Measurements from ENCODE around the gene ZDHHC5. TPM values are rescaled to one million over a fixed set of nuclear protein-coding genes. Genes with fewer than 3 reads are reported as not detected.

Gene ZDHHC5
- total RNA-seq, 2 experiments from 2014 or later, result 46.2 to 60.0 TPM

DNA sequence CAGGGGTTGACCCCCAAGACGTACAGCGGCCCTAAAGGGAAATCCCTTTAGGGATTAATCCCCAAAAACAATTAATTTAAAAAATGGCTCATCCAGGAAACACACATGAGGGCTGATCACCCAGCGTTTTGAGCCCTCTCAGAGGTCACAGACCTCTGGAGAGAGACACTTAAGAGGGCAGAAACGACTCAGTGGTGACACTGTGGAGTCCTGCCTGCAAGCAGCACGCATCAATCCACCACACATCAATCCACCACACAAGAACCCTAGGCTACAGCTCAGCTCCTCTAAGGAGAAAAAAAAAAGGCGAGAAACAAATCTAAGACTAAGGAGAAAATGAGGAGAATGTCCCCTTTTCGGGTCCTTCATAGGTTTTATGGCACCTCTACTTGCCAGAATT is 60.9 kb downstream of the ZDHHC5 start:
- CTCF ChIA-PET, result interaction anchor here (0.6 to 1.8 kb wide), 3 partner anchors 14 to 1809 kb away, joined by 3 to 6 read pairs (median 3); partner anchors contain the start of genes MED19 and TMX2
- intact Hi-C loops (cut with DNase I, micrococcal nuclease), result no loop called here
- Mint-ChIP-seq H3K27ac (no peak overlapping the region), H3K4me1 (peaks cover 6% of the 10 kb centered on the region), H3K36me3 (ENCODE audit: low read depth) (peaks cover 5% of the 10 kb centered on the region), H3K4me3 (no peak overlapping the region), H3K9me3 (ENCODE audit: low read depth) (no peaks in the 10 kb centered on the region), H3K27me3 (no peaks in the 10 kb centered on the region)
- ATAC-seq (peak; percentile 47), DNase-seq (no peak)
- POLR2A ChIA-PET, result interaction anchor here (0.6 to 0.8 kb wide), 2 partner anchors 80 to 93 kb away, joined by 3 read pairs; no protein-coding TSS in a partner anchor

GRCh38 chr11:57729479-57729878 is 61.6 kb downstream of the ZDHHC5 start:
- ATAC-seq (no peak), DNase-seq (no peak)
- H3K27ac Mint-ChIP-seq, result no peak overlapping the region
- no peaks in the 10 kb centered on the region for H3K9me3 Mint-ChIP-seq (ENCODE audit: low read depth)
- POLR2A ChIA-PET, result interaction anchor here (0.6 kb wide), 1 partner anchor 81 kb away, joined by 3 read pairs; no protein-coding TSS in a partner anchor
- CTCF ChIA-PET, result interaction anchor here (0.8 kb wide), 1 partner anchor 72 kb away, joined by 4 read pairs; no protein-coding TSS in a partner anchor
- H3K4me1 Mint-ChIP-seq, result peaks cover 6% of the 10 kb centered on the region
- no peak overlapping the region for H3K4me3 Mint-ChIP-seq
- intact Hi-C loops (cut with DNase I, micrococcal nuclease), result no loop called here
- peaks cover 9% of the 10 kb centered on the region for H3K36me3 Mint-ChIP-seq (ENCODE audit: low read depth)
- no peaks in the 10 kb centered on the region for H3K27me3 Mint-ChIP-seq

- peaks cover 13% of the 10 kb centered on the region for H3K36me3 Mint-ChIP-seq (ENCODE audit: low read depth)
- ATAC-seq, result no peak
- POLR2A ChIA-PET, result interaction anchor here (0.6 kb wide), 1 partner anchor 28 kb away, joined by 3 read pairs; no protein-coding TSS in a partner anchor
- H3K27ac Mint-ChIP-seq, result no peak overlapping the region
- H3K27me3 Mint-ChIP-seq, result no peaks in the 10 kb centered on the region
- DNase-seq, result no peak
- H3K9me3 Mint-ChIP-seq (ENCODE audit: low read depth), result no peaks in the 10 kb centered on the region
- CTCF ChIA-PET, result interaction anchor here (0.6 to 2.0 kb wide), 3 partner anchors 17 to 69 kb away, joined by 3 to 6 read pairs (median 4); no protein-coding TSS in a partner anchor
- H3K4me1 Mint-ChIP-seq, result peaks cover 6% of the 10 kb centered on the region
- H3K4me3 Mint-ChIP-seq, result no peak overlapping the region
- intact Hi-C loops (cut with DNase I, micrococcal nuclease), result no loop called here
Observed at GRCh38 chr11:57732661-57733060, 64.7 kb downstream of the ZDHHC5 start.

DNA sequence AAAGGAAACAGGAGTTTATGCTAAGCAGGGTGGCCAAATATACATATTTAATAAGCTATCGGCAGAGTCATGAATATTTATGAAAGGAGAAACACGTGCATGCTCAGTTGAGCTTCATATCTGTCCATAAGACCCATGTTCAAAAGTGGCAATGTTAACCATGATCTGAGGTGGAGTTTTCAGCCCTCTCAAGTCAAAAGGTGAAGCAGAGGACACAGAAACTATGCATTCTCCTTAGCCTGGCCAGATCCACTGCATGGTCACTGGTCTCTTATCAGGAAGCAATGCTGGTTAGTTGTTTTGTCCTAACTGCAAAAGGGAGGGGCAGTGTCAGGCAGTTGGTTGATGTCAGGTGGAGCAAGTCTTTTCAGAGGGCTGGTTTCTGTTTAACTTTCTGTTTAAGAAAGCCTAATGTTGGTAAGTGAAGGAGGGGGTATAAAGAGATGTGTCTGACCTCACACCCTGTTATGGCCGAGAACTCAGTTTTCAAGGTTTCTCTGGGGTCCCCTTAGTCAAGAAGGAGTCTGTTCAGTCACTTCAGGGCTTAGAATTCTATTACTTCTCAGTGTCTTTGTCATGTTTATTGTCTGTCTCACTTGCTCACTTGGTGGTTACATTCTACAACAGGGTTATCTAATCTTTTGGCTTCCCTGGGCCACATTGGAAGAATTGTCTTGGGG is 67.8 kb downstream of the ZDHHC5 start:
- intact Hi-C loops (cut with DNase I, micrococcal nuclease), result no loop called here
- Mint-ChIP-seq H3K4me3 (no peak overlapping the region), H3K4me1 (peaks cover 3% of the 10 kb centered on the region), H3K27ac (peak overlapping the region; percentile 66), H3K9me3 (ENCODE audit: low read depth) (no peaks in the 10 kb centered on the region), H3K27me3 (no peaks in the 10 kb centered on the region), H3K36me3 (ENCODE audit: low read depth) (peaks cover 25% of the 10 kb centered on the region)
- ChIA-PET POLR2A (no interaction called here), CTCF (interaction anchor here (0.6 to 1.0 kb wide), 3 partner anchors 65 to 787 kb away, joined by 3 read pairs; no protein-coding TSS in a partner anchor)
- DNase-seq, result no peak
- ATAC-seq, result no peak

DNA sequence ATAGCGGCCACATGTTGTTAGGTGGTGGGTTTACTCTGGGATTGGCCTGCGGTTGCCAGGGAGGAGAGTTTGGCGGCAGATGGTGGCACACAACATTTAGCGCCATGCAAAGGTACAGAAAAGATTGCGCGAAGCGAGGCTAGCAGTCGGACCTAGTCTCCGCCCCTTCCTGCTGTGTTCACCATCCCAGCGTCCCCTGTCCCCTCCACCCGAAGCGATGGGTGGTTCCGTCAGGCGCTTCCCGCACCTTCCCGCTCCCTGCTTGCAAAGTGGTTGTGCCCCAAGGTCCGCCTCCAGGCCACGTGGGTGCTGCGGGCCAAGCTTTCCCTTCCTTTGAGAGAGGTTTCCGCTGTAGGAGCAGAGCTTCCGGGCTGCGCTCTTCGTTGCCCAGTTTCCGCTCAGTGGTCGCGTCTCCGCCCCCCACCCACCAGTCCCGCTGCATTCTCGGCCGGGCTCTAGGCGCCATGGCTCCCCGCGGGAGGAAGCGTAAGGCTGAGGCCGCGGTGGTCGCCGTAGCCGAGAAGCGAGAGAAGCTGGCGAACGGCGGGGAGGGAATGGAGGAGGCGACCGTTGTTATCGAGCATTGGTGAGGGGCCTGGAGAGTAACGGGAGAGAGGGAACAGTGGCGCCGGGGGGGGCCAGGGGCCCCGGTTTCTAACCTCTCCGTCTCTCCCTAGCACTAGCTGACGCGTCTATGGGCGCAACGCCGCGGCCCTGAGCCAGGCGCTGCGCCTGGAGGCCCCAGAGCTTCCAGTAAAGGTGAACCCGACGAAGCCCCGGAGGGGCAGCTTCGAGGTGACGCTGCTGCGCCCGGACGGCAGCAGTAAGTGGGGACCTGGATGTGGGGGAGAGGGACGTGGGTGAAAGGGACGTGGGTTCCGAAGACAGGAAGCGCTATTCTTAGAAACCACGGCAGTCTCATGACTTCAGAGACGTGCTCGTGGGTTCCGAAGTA is 73.5 kb downstream of the ZDHHC5 start, which contains the start of gene SELENOH:
TSS of gene SELENOH (plus strand) at position 360 of the 955 bp plus-strand sequence. CDS start at position 465, 105 bp downstream.
- peak within 1 kb of the TSS; percentile 100 for H3K27ac Mint-ChIP-seq
- DNase-seq, result peak; percentile 98
- peak within 1 kb of the TSS; percentile 98 for H3K4me3 Mint-ChIP-seq
- ChIA-PET POLR2A (interaction anchor here (1.0 to 2.5 kb wide), 8 partner anchors 13 to 836 kb away, joined by 3 to 16 read pairs (median 4); partner anchors contain the start of genes MED19, TMX2 and UBE2L6), CTCF (interaction anchor here (0.6 to 6.4 kb wide), 16 partner anchors 11 to 837 kb away, joined by 3 to 45 read pairs (median 4); partner anchors contain the start of genes CLP1 and UBE2L6)
- H3K27me3 Mint-ChIP-seq, result no peaks in the 10 kb centered on the region
- H3K9me3 Mint-ChIP-seq (ENCODE audit: low read depth), result no peaks in the 10 kb centered on the region
- H3K36me3 Mint-ChIP-seq (ENCODE audit: low read depth), result peaks cover 50% of the 10 kb centered on the region
- peaks cover 28% of the 10 kb centered on the region for H3K4me1 Mint-ChIP-seq
- intact Hi-C loops (cut with DNase I, micrococcal nuclease), result loop anchor here (1.0 to 10.0 kb wide), 18 partner anchors 19 to 1403 kb away; partner anchors contain the start of genes CLP1 (in 2 of the 2), MED19 (in 2 of the 2), SSRP1 (in 2 of the 2) and TMX2 (in 2 of the 2)
- ATAC-seq, result peak; percentile 94

GRCh38 chr11:57742087-57742452 is 74.2 kb downstream of the ZDHHC5 start:
- peaks cover 34% of the 10 kb centered on the region for H3K4me1 Mint-ChIP-seq
- intact Hi-C loops (cut with DNase I, micrococcal nuclease), result loop anchor here in 1 of 2 experiments (5.0 to 10.0 kb wide), 2 partner anchors 405 to 783 kb away; partner anchors contain the start of genes P2RX3 and SSRP1

GRCh38 chr11:57744357-57744756 is 76.4 kb downstream of the ZDHHC5 start:
- H3K9me3 Mint-ChIP-seq (ENCODE audit: low read depth), result no peaks in the 10 kb centered on the region
- intact Hi-C loops (cut with DNase I, micrococcal nuclease), result loop anchor here in 1 of 2 experiments (5.0 to 10.0 kb wide), 2 partner anchors 407 to 780 kb away; partner anchors contain the start of genes P2RX3 and SSRP1
- no peaks in the 10 kb centered on the region for H3K27me3 Mint-ChIP-seq
- CTCF ChIA-PET, result interaction anchor here (0.6 to 6.4 kb wide), 4 partner anchors 33 to 917 kb away, joined by 3 to 45 read pairs (median 4); partner anchors contain the start of gene UBE2L6
- no peak for ATAC-seq
- peak overlapping the region; percentile 67 for H3K27ac Mint-ChIP-seq
- POLR2A ChIA-PET, result interaction anchor here (0.5 to 0.6 kb wide), 2 partner anchors 91 to 108 kb away, joined by 3 to 13 read pairs; no protein-coding TSS in a partner anchor
- DNase-seq, result no peak
- H3K4me1 Mint-ChIP-seq, result peaks cover 37% of the 10 kb centered on the region
- H3K36me3 Mint-ChIP-seq (ENCODE audit: low read depth), result peaks cover 46% of the 10 kb centered on the region
- no peak overlapping the region for H3K4me3 Mint-ChIP-seq

More at GRCh38 chr11:57742087-57742452, 74.2 kb downstream of the ZDHHC5 start:
- ChIA-PET POLR2A (interaction anchor here (1.0 to 2.5 kb wide), 4 partner anchors 31 to 317 kb away, joined by 3 to 16 read pairs (median 10); partner anchors contain the start of genes MED19 and TMX2), CTCF (interaction anchor here (0.6 to 6.4 kb wide), 9 partner anchors 10 to 836 kb away, joined by 3 to 45 read pairs (median 4); partner anchors contain the start of gene UBE2L6)
- no peak for DNase-seq
- H3K9me3 Mint-ChIP-seq (ENCODE audit: low read depth), result no peaks in the 10 kb centered on the region
- H3K36me3 Mint-ChIP-seq (ENCODE audit: low read depth), result peaks cover 53% of the 10 kb centered on the region
- peak overlapping the region; percentile 98 for H3K4me3 Mint-ChIP-seq
- H3K27ac Mint-ChIP-seq, result peak overlapping the region; percentile 100
- no peaks in the 10 kb centered on the region for H3K27me3 Mint-ChIP-seq
- ATAC-seq, result no peak

DNA sequence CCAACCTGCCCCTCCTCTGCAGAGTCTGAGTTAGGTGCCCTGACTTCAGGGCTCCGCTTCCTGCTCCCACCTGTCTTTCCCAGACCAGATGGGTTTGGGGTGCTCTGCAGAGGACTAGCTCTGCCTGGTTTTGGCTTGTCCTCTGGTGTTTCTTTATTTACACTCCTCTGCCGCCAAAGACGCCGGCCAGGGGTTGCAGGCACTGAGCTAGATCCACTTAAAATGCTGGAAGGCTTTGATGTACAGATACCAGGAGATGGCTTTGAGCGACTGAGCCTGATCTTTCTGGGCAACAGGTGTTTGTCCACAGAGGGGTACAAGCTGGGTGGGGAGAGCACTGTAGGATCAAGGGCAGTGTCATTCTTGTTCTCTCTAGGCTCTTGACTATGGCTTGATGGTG is 77.3 kb downstream of the ZDHHC5 start:
- no peak overlapping the region for H3K4me3 Mint-ChIP-seq
- peak overlapping the region; percentile 62 for H3K27ac Mint-ChIP-seq
- ChIA-PET CTCF (interaction anchor here (1.2 to 6.4 kb wide), 3 partner anchors 17 to 288 kb away, joined by 3 to 45 read pairs (median 3); partner anchors contain the start of gene CTNND1), POLR2A (interaction anchor here (0.6 kb wide), 1 partner anchor 9 kb away, joined by 3 read pairs; no protein-coding TSS in a partner anchor)
- no peak for DNase-seq
- H3K4me1 Mint-ChIP-seq, result peaks cover 34% of the 10 kb centered on the region
- H3K36me3 Mint-ChIP-seq (ENCODE audit: low read depth), result peaks cover 44% of the 10 kb centered on the region
- H3K27me3 Mint-ChIP-seq, result no peaks in the 10 kb centered on the region
- H3K9me3 Mint-ChIP-seq (ENCODE audit: low read depth), result no peaks in the 10 kb centered on the region
- no peak for ATAC-seq
- intact Hi-C loops (cut with DNase I, micrococcal nuclease), result loop anchor here in 1 of 2 experiments (10.0 kb wide), 1 partner anchor 780 kb away; no protein-coding TSS in a partner anchor

DNA sequence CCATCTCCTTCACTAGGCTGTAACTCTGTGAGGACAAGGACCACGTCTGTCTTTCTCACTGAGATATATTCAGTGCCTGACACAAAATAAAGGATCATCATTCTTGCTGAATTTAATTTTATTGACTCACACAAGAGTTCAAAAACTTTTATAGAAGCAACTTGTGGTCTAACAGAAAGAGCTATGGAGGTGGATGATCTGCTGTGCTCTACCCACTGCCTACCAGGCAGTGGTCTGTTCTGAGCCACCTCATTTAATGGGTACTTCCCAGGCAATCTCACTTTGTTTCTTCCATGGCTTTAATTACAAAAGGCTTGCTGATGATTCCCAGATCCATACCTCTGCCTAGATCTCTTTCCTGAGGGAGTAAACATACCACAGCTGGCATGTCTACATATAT is 79.0 kb downstream of the ZDHHC5 start:
- H3K4me1 Mint-ChIP-seq, result peaks cover 33% of the 10 kb centered on the region
- H3K9me3 Mint-ChIP-seq (ENCODE audit: low read depth), result no peaks in the 10 kb centered on the region
- H3K27me3 Mint-ChIP-seq, result no peaks in the 10 kb centered on the region
- ChIA-PET CTCF (interaction anchor here (1.4 kb wide), 1 partner anchor 54 kb away, joined by 9 read pairs; no protein-coding TSS in a partner anchor), POLR2A (interaction anchor here (0.6 kb wide), 1 partner anchor 790 kb away, joined by 5 read pairs; no protein-coding TSS in a partner anchor)
- no peak for ATAC-seq
- DNase-seq, result no peak
- peak overlapping the region; percentile 65 for H3K27ac Mint-ChIP-seq
- H3K36me3 Mint-ChIP-seq (ENCODE audit: low read depth), result peaks cover 38% of the 10 kb centered on the region
- intact Hi-C loops (cut with DNase I, micrococcal nuclease), result loop anchor here in 1 of 2 experiments (10.0 kb wide), 1 partner anchor 778 kb away; no protein-coding TSS in a partner anchor
- no peak overlapping the region for H3K4me3 Mint-ChIP-seq
